Gastroesophageal sphincter (tissue), 3 donors: ENCODE measurements around the gene VPS13A.

Experiments used
- CTCF ChIP-seq, 4 experiments: fragments of 200-600 bp in 2 of 4; fragments of 450-650 bp in 2 of 4; sonication (generic) in 1 of 4; IDR thresholded peaks; one replicate each; pipeline ENCODE4 v1.5.1; 2017 to 2019; ENCODE audit warnings: antibody characterized with exemption in 4 of 4, mild to moderate bottlenecking in 2 of 4, moderate library complexity in 2 of 4
- POLR2A ChIP-seq, 2 donors: fragments of 450-650 bp; IDR thresholded peaks; one replicate each; pipeline ENCODE4 v1.6.1; 2017; ENCODE audit warnings: antibody characterized with exemption in 2 of 2, mild to moderate bottlenecking in 2 of 2, moderate library complexity in 1 of 2

GRCh38 chr9:77325058-77325457, 147.7 kb downstream of the VPS13A start:
- TF ChIP-seq CTCF (IDR thresholded peaks at IDR 0.05) (no peak), POLR2A (IDR thresholded peaks at IDR 0.05) (no peak)
